ENCODE measurements around the gene LAMB1. TPM values are rescaled to one million over a fixed set of nuclear protein-coding genes. Genes with fewer than 3 reads are reported as not detected.

LAMB1 gene
- total RNA-seq, 1 experiment from 2014 or later, result 169 TPM

- H3K27me3 ChIP-seq (replicated peaks; ENCODE audit: insufficient read depth, low read depth, low read length, poor library complexity), result no peaks in the 10 kb centered on the region
- ChIA-PET POLR2A (ENCODE audit: low non-redundant PET) (no interaction called here), CTCF (no interaction called here)
- H3K4me1 ChIP-seq (ENCODE audit: insufficient read depth, low read length, poor library complexity, severe bottlenecking), result peaks cover 12% of the 10 kb centered on the region
- intact Hi-C loops (cut with micrococcal nuclease; ENCODE audit: unreplicated experiment), result no loop called here
- no peak for DNase-seq (ENCODE audit: low spot score)
- BruUV-seq (replicated peaks), result no TSS peak
- no peak overlapping the region for H3K27ac ChIP-seq (ENCODE audit: low read depth, low read length, poor library complexity, severe bottlenecking)
- H3K4me3 ChIP-seq (ENCODE audit: low read depth, low read length, poor library complexity, severe bottlenecking), result no peak overlapping the region
- no peaks in the 10 kb centered on the region for H3K9me3 ChIP-seq (ENCODE audit: low read depth, low read length, poor library complexity, severe bottlenecking)
- no peaks in the 10 kb centered on the region for H3K36me3 ChIP-seq (ENCODE audit: insufficient read depth, low read length, poor library complexity, severe bottlenecking)
- TF ChIP-seq CTCF (conservative IDR thresholded peaks at IDR 0.05; ENCODE audit: low read depth, low read length) (no peak), EZH2 (IDR thresholded peaks at IDR 0.05; ENCODE audit: borderline replicate concordance, low read depth, low read length, poor library complexity, severe bottlenecking) (no peak)
Observed at GRCh38 chr7:108015740-108016139, 12.8 kb upstream of the LAMB1 start.

GRCh38 chr7:108014747-108015682 lies 12.1 kb upstream of the LAMB1 start:
- Histone ChIP-seq H3K36me3 (ENCODE audit: insufficient read depth, low read length, poor library complexity, severe bottlenecking) (no peaks in the 10 kb centered on the region), H3K4me3 (ENCODE audit: low read depth, low read length, poor library complexity, severe bottlenecking) (no peak overlapping the region), H3K27me3 (replicated peaks; ENCODE audit: insufficient read depth, low read depth, low read length, poor library complexity) (no peaks in the 10 kb centered on the region), H3K4me1 (ENCODE audit: insufficient read depth, low read length, poor library complexity, severe bottlenecking) (peaks cover 19% of the 10 kb centered on the region), H3K27ac (ENCODE audit: low read depth, low read length, poor library complexity, severe bottlenecking) (no peak overlapping the region), H3K9me3 (ENCODE audit: low read depth, low read length, poor library complexity, severe bottlenecking) (no peaks in the 10 kb centered on the region)
- ChIA-PET POLR2A (ENCODE audit: low non-redundant PET) (no interaction called here), CTCF (interaction anchor here (0.6 kb wide), 1 partner anchor 425 kb away, joined by 7 read pairs; no protein-coding TSS in a partner anchor)
- no TSS peak for BruUV-seq (replicated peaks)
- no peak for DNase-seq (ENCODE audit: low spot score)
- no peak for TF ChIP-seq CTCF (conservative IDR thresholded peaks at IDR 0.05; ENCODE audit: low read depth, low read length)
- TF ChIP-seq EZH2 (IDR thresholded peaks at IDR 0.05; ENCODE audit: borderline replicate concordance, low read depth, low read length, poor library complexity, severe bottlenecking), result no peak
- intact Hi-C loops (cut with micrococcal nuclease; ENCODE audit: unreplicated experiment), result no loop called here

GRCh38 chr7:108014215-108014614 lies 11.3 kb upstream of the LAMB1 start:
- DNase-seq (ENCODE audit: low spot score), result no peak
- POLR2A ChIA-PET (ENCODE audit: low non-redundant PET), result no interaction called here

More at GRCh38 chr7:108014215-108014614, 11.3 kb upstream of the LAMB1 start:
- intact Hi-C loops (cut with micrococcal nuclease; ENCODE audit: unreplicated experiment), result no loop called here
- TF ChIP-seq EZH2 (IDR thresholded peaks at IDR 0.05; ENCODE audit: borderline replicate concordance, low read depth, low read length, poor library complexity, severe bottlenecking) (no peak), CTCF (conservative IDR thresholded peaks at IDR 0.05; ENCODE audit: low read depth, low read length) (no peak)
- BruUV-seq (replicated peaks), result no TSS peak
- H3K27me3 ChIP-seq (replicated peaks; ENCODE audit: insufficient read depth, low read depth, low read length, poor library complexity), result no peaks in the 10 kb centered on the region
- no peaks in the 10 kb centered on the region for H3K9me3 ChIP-seq (ENCODE audit: low read depth, low read length, poor library complexity, severe bottlenecking)
- CTCF ChIA-PET, result no interaction called here
- no peak overlapping the region for H3K27ac ChIP-seq (ENCODE audit: low read depth, low read length, poor library complexity, severe bottlenecking)
- H3K36me3 ChIP-seq (ENCODE audit: insufficient read depth, low read length, poor library complexity, severe bottlenecking), result no peaks in the 10 kb centered on the region
- peaks cover 25% of the 10 kb centered on the region for H3K4me1 ChIP-seq (ENCODE audit: insufficient read depth, low read length, poor library complexity, severe bottlenecking)
- H3K4me3 ChIP-seq (ENCODE audit: low read depth, low read length, poor library complexity, severe bottlenecking), result no peak overlapping the region
